Vagina (tissue), 2 donors: Measurements from ENCODE around the gene DMD. TPM values are rescaled to one million over a fixed set of nuclear protein-coding genes. Genes with fewer than 3 reads are reported as not detected.

Experiments
- DNase-seq, 2 donors: peaks; one replicate each; pipeline ENCODE4 v3.0.0-alpha.2; 2017; ENCODE audit errors: extremely low spot score in 2 of 2
- H3K27ac ChIP-seq: fragments of 200-600 bp; sonication (generic); one replicate; pipeline ENCODE4 v1.5.1; 2019
- H3K27me3 ChIP-seq: fragments of 200-600 bp; sonication (generic); one replicate; pipeline ENCODE4 v1.5.1; 2019
- H3K36me3 ChIP-seq, 2 donors: fragments of 200-600 bp; sonication (generic); one replicate each; pipeline ENCODE4 v1.5.1; 2017 to 2019
- H3K4me1 ChIP-seq: fragments of 200-600 bp; sonication (generic); one replicate; pipeline ENCODE4 v1.5.1; 2019
- H3K4me3 ChIP-seq, 2 donors: fragments of 200-600 bp; sonication (generic); 1 replicate in 1 of 2; 2 replicates in 1 of 2; pipeline ENCODE4 v1.5.1; 2016 to 2019
- H3K9me3 ChIP-seq: fragments of 200-600 bp; sonication (generic); one replicate; pipeline ENCODE4 v1.5.1; 2019
- CTCF ChIP-seq, 3 experiments: fragments of 450-650 bp in 2 of 3; fragments of 200-600 bp in 1 of 3; sonication (generic) in 1 of 3; IDR thresholded peaks; one replicate each; pipeline ENCODE4 v1.5.1; 2017 to 2019; ENCODE audit warnings: antibody characterized with exemption in 3 of 3, mild to moderate bottlenecking in 2 of 3, moderate library complexity in 2 of 3
- POLR2A ChIP-seq, 2 donors: fragments of 450-650 bp; IDR thresholded peaks; one replicate each; pipeline ENCODE4 v1.6.1; 2017; ENCODE audit warnings: antibody characterized with exemption in 2 of 2, mild to moderate bottlenecking in 2 of 2, moderate library complexity in 2 of 2
- POLR2AphosphoS5 ChIP-seq, 2 donors: sonication (generic); formaldehyde crosslinking; IDR thresholded peaks; one replicate each; pipeline ENCODE4 v1.9.0; 2017; ENCODE audit warnings: antibody characterized with exemption in 2 of 2, mild to moderate bottlenecking in 2 of 2, low read depth in 1 of 2; ENCODE audit not compliant: insufficient read depth in 1 of 2
- intact Hi-C: fragments of 100-400 bp; cut with DNase I; formaldehyde crosslinking; loops from one replicate; pipeline ENCODE4 v1.15.1; 2023
- total RNA-seq: library from RNA; depleted of rRNA; stranded (reverse); fragments of >200 nt; gene quantifications from one replicate; pipeline ENCODE4 v1.2.3, GENCODE V29; 2016

The DMD gene
- total RNA-seq, 1 donor from 2014 or later = 25.8 TPM

- H3K36me3 ChIP-seq = no peaks in the 10 kb centered on the region
- TF ChIP-seq CTCF (IDR thresholded peaks at IDR 0.05) = no peak
- H3K27ac ChIP-seq = no peak overlapping the region
- DNase-seq = no peak
- no peaks in the 10 kb centered on the region for H3K4me1 ChIP-seq
- H3K27me3 ChIP-seq = no peaks in the 10 kb centered on the region
- no peaks in the 10 kb centered on the region for H3K9me3 ChIP-seq
- H3K4me3 ChIP-seq = no peak overlapping the region
- intact Hi-C loops = no loop called here
These were observed 1880.3 kb downstream of the DMD start for GRCh38 chrX:31331015-31331414.

- TF ChIP-seq POLR2A (IDR thresholded peaks at IDR 0.05) (no peak), CTCF (IDR thresholded peaks at IDR 0.05) (no peak), POLR2AphosphoS5 (IDR thresholded peaks at IDR 0.05; ENCODE audit: insufficient read depth in 1 of 2, low read depth in 1 of 2) (no peak)
- intact Hi-C loops = no loop called here
These were observed 1882.1 kb downstream of the DMD start for GRCh38 chrX:31329298-31329697.

GRCh38 chrX:31323658-31324057 lies 1887.7 kb downstream of the DMD start:
- Histone ChIP-seq H3K4me3 (no peak overlapping the region), H3K4me1 (no peaks in the 10 kb centered on the region), H3K27ac (no peak overlapping the region), H3K36me3 (no peaks in the 10 kb centered on the region), H3K9me3 (no peaks in the 10 kb centered on the region), H3K27me3 (no peaks in the 10 kb centered on the region)
- no peak for TF ChIP-seq POLR2A (IDR thresholded peaks at IDR 0.05)
- DNase-seq = no peak
- intact Hi-C loops = no loop called here

More at GRCh38 chrX:31329298-31329697, 1882.1 kb downstream of the DMD start:
- Histone ChIP-seq H3K9me3 (no peaks in the 10 kb centered on the region), H3K4me3 (no peak overlapping the region), H3K36me3 (no peaks in the 10 kb centered on the region), H3K27me3 (no peaks in the 10 kb centered on the region), H3K27ac (no peak overlapping the region), H3K4me1 (no peaks in the 10 kb centered on the region)
- no peak for DNase-seq

GRCh38 chrX:31320740-31321139 lies 1890.6 kb downstream of the DMD start:
- Histone ChIP-seq H3K27ac (no peak overlapping the region), H3K4me1 (no peaks in the 10 kb centered on the region), H3K4me3 (no peak overlapping the region), H3K27me3 (no peaks in the 10 kb centered on the region), H3K36me3 (no peaks in the 10 kb centered on the region), H3K9me3 (no peaks in the 10 kb centered on the region)
- intact Hi-C loops = no loop called here
- no peak for DNase-seq
- no peak for TF ChIP-seq CTCF (IDR thresholded peaks at IDR 0.05)
- TF ChIP-seq POLR2A (IDR thresholded peaks at IDR 0.05) = no peak
- TF ChIP-seq POLR2AphosphoS5 (IDR thresholded peaks at IDR 0.05; ENCODE audit: insufficient read depth in 1 of 2, low read depth in 1 of 2) = no peak

- no peak overlapping the region for H3K27ac ChIP-seq
These were observed 1891.8 kb downstream of the DMD start for GRCh38 chrX:31319586-31319985.

More at GRCh38 chrX:31319586-31319985, 1891.8 kb downstream of the DMD start:
- DNase-seq = no peak
- no peaks in the 10 kb centered on the region for H3K36me3 ChIP-seq
- intact Hi-C loops = no loop called here
- no peaks in the 10 kb centered on the region for H3K9me3 ChIP-seq
- H3K4me1 ChIP-seq = no peaks in the 10 kb centered on the region
- no peak overlapping the region for H3K4me3 ChIP-seq
- H3K27me3 ChIP-seq = no peaks in the 10 kb centered on the region
- no peak for TF ChIP-seq POLR2A (IDR thresholded peaks at IDR 0.05)
- no peak for TF ChIP-seq CTCF (IDR thresholded peaks at IDR 0.05)
- TF ChIP-seq POLR2AphosphoS5 (IDR thresholded peaks at IDR 0.05; ENCODE audit: insufficient read depth in 1 of 2, low read depth in 1 of 2) = no peak
